HCT116 (cell line): ENCODE data around the gene DMD.

Source experiments
- CEBPB ChIP-seq: IDR thresholded peaks from 2 replicates; pipeline ENCODE4 v1.6.1; 2012; ENCODE audit warnings: low read depth
- CTCF ChIP-seq, 3 experiments: fragments of 200-600 bp in 1 of 3; sonication (generic) in 1 of 3; IDR thresholded peaks in 2 of 3; conservative IDR thresholded peaks in 1 of 3; 2 replicates each; pipeline ENCODE4 v1.5.1; 2012 to 2017; ENCODE audit warnings: low read depth in 2 of 3, low read length in 2 of 3, antibody characterized with exemption in 1 of 3, borderline replicate concordance in 1 of 3, control low read depth in 1 of 3, mild to moderate bottlenecking in 1 of 3, mixed read lengths in 1 of 3, mixed run types in 1 of 3, moderate library complexity in 1 of 3; ENCODE audit not compliant: insufficient read depth in 1 of 3
- EZH2 ChIP-seq: fragments of 200-600 bp; sonication (generic); IDR thresholded peaks from 2 replicates; pipeline ENCODE4 v1.6.1; 2017; ENCODE audit warnings: antibody characterized with exemption, mixed run types
- MAX ChIP-seq: IDR thresholded peaks from 2 replicates; pipeline ENCODE4 v1.6.1; 2012
- POLR2A ChIP-seq: IDR thresholded peaks from 2 replicates; pipeline ENCODE4 v1.7.0; 2011; ENCODE audit warnings: borderline replicate concordance; ENCODE audit not compliant: insufficient read depth, insufficient read length; ENCODE audit errors: extremely low read depth
- POLR2AphosphoS5 ChIP-seq: IDR thresholded peaks from 2 replicates; pipeline ENCODE4 v1.6.1; 2011; ENCODE audit warnings: mild to moderate bottlenecking, low read depth, low read length, moderate library complexity
- RAD21 ChIP-seq: IDR thresholded peaks from 2 replicates; pipeline ENCODE4 v1.6.1; 2012; ENCODE audit warnings: low read depth, mild to moderate bottlenecking
- SIN3A ChIP-seq: IDR thresholded peaks from 2 replicates; pipeline ENCODE4 v1.6.1; 2012; ENCODE audit warnings: low read depth
- YY1 ChIP-seq: IDR thresholded peaks from 2 replicates; pipeline ENCODE4 v1.6.1; 2011; ENCODE audit warnings: low read length, low read depth, moderate library complexity, mild to moderate bottlenecking; ENCODE audit not compliant: insufficient replicate concordance; ENCODE audit errors: extremely low read depth

- TF ChIP-seq CTCF (IDR thresholded peaks at IDR 0.05 in 2 of 3, conservative IDR thresholded peaks at IDR 0.05 in 1 of 3; ENCODE audit: borderline replicate concordance in 1 of 3, insufficient read depth in 1 of 3, low read depth in 2 of 3, low read length in 2 of 3), result no peak
- no peak for TF ChIP-seq EZH2
- no peak for TF ChIP-seq POLR2A
- TF ChIP-seq MAX, result no peak
- TF ChIP-seq SIN3A, result no peak
- no peak for TF ChIP-seq CEBPB
- TF ChIP-seq RAD21, result no peak
- TF ChIP-seq YY1, result no peak
- no peak for TF ChIP-seq POLR2AphosphoS5
Measured at GRCh38 chrX:31114858-31115257, 2096.5 kb downstream of the DMD start.
